ENCODE data around the gene INPP4A.

INPP4A gene

DNA sequence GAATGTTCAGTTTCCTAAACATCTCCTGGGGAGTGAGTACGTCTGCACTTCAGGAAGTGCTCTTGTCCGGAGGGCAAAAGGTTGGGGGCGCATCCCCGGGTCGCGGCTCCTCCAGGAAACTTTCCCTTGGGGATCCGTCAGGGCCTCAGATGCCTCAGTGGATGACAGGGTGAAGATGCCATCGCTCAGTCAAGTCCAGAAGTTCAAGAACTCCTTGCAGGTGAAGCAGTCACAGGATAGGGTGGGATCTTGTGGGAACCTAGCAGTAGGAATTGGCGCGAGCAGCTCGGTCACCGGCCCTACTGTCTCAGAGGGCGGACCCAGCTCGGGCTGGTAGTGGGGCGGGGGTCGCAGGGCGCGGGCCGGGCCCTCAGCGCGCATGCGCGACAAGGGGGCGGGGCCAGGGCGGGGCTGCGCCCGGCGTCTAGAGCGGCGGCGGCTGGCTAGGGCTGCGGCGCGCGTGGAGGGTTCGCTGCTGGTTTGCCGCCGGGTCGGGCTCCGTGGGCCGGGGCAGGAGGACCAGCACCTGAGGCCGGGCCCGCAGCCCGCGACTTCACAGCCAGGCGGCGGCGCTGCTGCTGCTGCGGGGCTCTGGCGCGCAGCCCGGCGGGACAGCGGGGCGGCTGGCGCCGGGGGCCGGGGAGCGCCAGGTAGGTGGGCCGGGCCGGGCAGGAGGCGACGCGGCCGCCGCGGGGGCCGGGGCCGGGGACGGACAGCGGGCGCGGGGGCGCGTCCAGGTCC lies at the start of gene INPP4A:
Gene INPP4A, plus strand, starts transcription at position 423 of the 741 bp plus-strand sequence. CDS start 75,191 bp downstream, outside the sequence.
- in situ Hi-C loops (cut with MboI; ENCODE audit: low sequenced_read_pairs): no loop called here

DNA sequence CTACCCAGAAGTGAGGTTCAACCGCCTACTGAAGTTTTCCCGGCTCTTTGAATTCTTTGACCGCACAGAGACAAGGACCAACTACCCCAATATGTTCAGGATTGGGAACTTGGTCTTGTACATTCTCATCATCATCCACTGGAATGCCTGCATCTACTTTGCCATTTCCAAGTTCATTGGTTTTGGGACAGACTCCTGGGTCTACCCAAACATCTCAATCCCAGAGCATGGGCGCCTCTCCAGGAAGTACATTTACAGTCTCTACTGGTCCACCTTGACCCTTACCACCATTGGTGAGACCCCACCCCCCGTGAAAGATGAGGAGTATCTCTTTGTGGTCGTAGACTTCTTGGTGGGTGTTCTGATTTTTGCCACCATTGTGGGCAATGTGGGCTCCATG lies 48.7 kb upstream of the INPP4A start:
- in situ Hi-C loops (cut with MboI; ENCODE audit: low sequenced_read_pairs): loop anchor here (25.0 kb wide), 2 partner anchors 584 to 684 kb away; partner anchors contain the start of gene ZAP70

GRCh38 chr2:98396745-98397355 lies 47.8 kb upstream of the INPP4A start:
- in situ Hi-C loops (cut with MboI; ENCODE audit: low sequenced_read_pairs): loop anchor here (25.0 kb wide), 2 partner anchors 585 to 685 kb away; partner anchors contain the start of gene ZAP70

DNA sequence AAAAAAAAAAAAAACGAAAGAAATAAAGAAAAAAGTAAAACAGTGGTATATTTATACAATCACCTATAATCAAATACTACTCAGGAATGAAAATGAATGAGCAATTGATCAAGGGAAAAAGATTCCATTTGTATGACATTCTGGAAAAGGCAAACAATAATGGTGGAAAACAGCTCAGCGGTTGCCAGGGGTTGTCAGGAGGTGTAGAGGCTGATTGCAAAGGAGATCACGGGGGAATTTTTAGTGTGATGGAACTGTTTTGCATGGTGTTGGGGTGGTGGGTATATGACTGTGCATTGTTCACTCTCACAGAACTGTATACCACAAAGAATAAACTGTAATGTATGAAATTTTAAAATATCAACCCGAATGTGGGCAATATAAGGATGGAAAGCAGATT lies 45.5 kb upstream of the INPP4A start:
- in situ Hi-C loops (cut with MboI; ENCODE audit: low sequenced_read_pairs): loop anchor here (25.0 kb wide), 2 partner anchors 587 to 687 kb away; partner anchors contain the start of gene ZAP70

GRCh38 chr2:98403878-98404277 lies 40.8 kb upstream of the INPP4A start:
- in situ Hi-C loops (cut with MboI; ENCODE audit: low sequenced_read_pairs): loop anchor here (25.0 kb wide), 1 partner anchor 658 kb away; no protein-coding TSS in a partner anchor

GRCh38 chr2:98404556-98405250 lies 40.0 kb upstream of the INPP4A start:
- in situ Hi-C loops (cut with MboI; ENCODE audit: low sequenced_read_pairs): loop anchor here (25.0 kb wide), 1 partner anchor 658 kb away; no protein-coding TSS in a partner anchor

DNA sequence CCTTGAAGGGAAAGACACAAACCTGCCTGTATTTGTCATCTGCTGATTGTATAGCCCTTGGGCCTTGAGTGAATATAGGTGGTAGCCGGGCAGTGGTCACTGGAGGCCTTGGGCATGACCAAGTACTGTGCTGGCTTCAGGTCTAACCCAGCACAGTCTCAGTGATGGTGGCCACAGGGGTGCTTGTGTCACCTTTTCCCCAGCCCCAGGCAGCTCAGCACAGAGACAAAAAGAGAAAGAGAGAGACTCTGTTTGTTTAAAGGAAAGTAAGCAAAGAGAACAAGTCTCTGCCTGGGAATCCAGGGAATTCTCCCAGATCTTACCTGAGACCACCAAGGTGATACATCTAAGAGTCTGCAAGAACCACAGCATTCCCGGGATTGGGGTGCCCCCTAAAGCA lies 39.4 kb upstream of the INPP4A start:
- in situ Hi-C loops (cut with MboI; ENCODE audit: low sequenced_read_pairs): loop anchor here (25.0 kb wide), 1 partner anchor 657 kb away; no protein-coding TSS in a partner anchor

DNA sequence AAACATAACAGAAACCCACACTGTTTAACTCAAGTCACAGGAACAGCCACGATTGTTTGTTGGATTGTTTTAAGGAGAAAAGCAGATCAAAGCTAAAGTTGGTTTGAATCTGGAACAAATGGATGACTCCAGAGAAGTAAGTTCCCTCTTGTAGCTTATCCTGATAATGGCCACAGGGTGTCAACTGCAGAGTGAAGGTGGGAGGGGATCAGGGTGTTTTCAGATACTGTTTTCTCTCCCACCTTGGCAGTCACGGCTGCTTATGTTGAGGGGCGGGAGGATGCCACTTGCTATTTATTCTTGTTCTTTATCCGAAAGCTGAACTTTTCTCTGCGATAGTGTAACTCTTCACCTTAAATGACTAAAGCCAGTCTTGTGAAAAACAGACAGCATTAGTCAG lies 36.5 kb upstream of the INPP4A start:
- in situ Hi-C loops (cut with MboI; ENCODE audit: low sequenced_read_pairs): loop anchor here (25.0 kb wide), 1 partner anchor 654 kb away; no protein-coding TSS in a partner anchor

GRCh38 chr2:98412751-98413458 lies 31.8 kb upstream of the INPP4A start:
- in situ Hi-C loops (cut with MboI; ENCODE audit: low sequenced_read_pairs): loop anchor here (10.0 to 25.0 kb wide), 2 partner anchors 102 to 649 kb away; no protein-coding TSS in a partner anchor

- in situ Hi-C loops (cut with MboI; ENCODE audit: low sequenced_read_pairs): loop anchor here (10.0 to 25.0 kb wide), 2 partner anchors 101 to 648 kb away; no protein-coding TSS in a partner anchor
These were observed 30.4 kb upstream of the INPP4A start for GRCh38 chr2:98414246-98414645.

DNA sequence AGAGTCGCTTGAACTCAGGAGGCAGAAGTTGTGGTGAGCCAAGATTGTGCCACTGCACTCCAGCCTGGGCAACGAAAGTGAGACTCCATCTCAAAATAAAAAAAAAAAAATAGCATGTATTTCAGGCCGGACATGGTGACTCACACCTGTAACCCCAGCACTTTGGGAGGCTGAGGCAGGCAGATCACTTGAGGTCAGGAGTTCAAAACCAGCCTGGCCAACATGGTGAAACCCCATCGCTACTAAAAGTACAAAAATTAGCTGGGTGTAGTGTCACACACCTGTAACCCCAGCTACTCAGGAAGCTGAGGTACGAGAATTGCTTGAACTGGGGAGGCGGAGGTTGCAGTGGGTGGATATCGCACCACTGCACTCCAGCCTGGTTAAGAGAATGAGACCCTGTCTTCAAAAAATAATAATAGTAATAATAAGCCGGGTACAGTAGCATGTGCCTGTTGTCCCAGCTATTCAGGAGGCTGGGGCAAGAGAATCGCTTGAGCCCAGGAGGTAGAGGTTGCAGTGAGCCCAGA lies 28.9 kb upstream of the INPP4A start:
- in situ Hi-C loops (cut with MboI; ENCODE audit: low sequenced_read_pairs): loop anchor here (10.0 to 25.0 kb wide), 2 partner anchors 99 to 647 kb away; no protein-coding TSS in a partner anchor

GRCh38 chr2:98416383-98417159 lies 28.1 kb upstream of the INPP4A start:
- in situ Hi-C loops (cut with MboI; ENCODE audit: low sequenced_read_pairs): loop anchor here (10.0 to 25.0 kb wide), 2 partner anchors 98 to 646 kb away; no protein-coding TSS in a partner anchor

DNA sequence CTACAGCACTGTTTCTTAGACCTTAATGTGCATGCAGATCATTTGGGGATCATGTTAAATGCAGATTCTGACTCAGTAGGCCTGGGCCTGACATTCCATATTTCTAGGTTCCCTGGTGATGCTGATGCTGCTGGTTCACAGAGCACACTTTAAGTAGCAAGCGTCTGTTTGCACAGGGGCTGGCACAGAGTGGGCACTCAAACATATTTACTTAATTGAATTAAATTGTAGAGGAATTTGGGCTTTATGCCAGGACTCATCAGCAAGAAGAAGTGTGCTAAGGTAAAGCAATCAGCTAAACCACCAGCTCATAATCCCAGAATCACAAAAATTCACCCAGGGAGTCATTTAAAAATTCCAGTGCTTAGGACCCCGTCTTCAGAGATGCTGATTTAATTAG lies 25.1 kb upstream of the INPP4A start:
- in situ Hi-C loops (cut with MboI; ENCODE audit: low sequenced_read_pairs): loop anchor here (10.0 to 25.0 kb wide), 2 partner anchors 95 to 643 kb away; no protein-coding TSS in a partner anchor

DNA sequence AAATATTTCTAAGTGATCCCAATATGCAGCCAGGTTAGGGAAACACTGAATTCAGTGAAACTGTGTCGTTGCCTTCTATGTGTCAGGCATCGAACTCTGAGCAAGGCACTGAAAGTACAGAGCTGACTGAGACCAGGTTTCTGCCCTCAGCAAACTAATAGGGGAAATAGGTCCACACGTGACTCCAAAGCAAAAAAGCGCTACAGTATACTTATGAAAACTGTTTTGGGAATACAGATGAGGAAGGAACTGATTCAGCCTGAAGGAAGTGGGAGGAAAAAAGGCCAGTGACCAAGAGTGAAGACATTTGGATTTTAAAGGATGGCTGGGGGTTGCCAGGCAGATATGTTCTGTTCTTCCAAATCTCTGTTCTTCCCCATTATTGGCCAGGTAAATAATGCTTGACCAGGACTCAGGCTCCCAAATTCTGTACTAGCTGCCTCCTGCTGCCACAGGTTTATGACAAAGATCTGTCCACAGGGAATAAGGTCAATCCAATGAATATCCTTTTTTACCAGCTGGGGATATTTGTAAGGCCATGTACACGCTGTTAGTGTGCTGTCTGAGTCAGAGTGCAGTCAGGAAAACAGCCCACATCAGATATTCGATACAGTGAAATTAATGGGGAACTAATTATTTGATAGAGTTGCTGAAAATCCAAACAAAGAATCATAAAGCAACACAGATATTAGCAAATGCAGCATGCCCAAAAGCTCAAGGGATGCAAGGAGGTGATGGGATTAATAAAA lies 24.5 kb upstream of the INPP4A start:
- in situ Hi-C loops (cut with MboI; ENCODE audit: low sequenced_read_pairs): loop anchor here (10.0 to 25.0 kb wide), 2 partner anchors 95 to 642 kb away; no protein-coding TSS in a partner anchor

GRCh38 chr2:98422449-98422848 lies 22.2 kb upstream of the INPP4A start:
- in situ Hi-C loops (cut with MboI; ENCODE audit: low sequenced_read_pairs): loop anchor here (25.0 kb wide), 1 partner anchor 640 kb away; no protein-coding TSS in a partner anchor

DNA sequence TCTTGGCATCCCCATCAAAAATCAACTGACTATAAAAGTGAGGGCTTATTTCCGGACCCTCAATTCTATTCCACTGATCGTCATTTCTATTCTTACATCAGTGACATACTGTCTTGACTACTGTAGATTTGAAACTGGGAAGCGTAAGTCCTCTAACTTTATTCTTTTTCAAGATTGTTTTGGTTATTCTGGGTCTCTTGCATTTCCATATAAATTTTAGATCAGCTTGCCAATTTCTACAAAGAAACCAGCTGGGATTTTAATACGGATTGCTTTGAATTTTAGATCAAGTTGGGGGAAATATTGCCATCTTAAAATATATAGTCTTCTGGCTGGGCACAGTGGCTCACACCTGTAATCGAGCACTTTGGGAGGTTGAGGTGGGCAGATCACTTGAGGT lies 17.9 kb upstream of the INPP4A start:
- in situ Hi-C loops (cut with MboI; ENCODE audit: low sequenced_read_pairs): no loop called here

DNA sequence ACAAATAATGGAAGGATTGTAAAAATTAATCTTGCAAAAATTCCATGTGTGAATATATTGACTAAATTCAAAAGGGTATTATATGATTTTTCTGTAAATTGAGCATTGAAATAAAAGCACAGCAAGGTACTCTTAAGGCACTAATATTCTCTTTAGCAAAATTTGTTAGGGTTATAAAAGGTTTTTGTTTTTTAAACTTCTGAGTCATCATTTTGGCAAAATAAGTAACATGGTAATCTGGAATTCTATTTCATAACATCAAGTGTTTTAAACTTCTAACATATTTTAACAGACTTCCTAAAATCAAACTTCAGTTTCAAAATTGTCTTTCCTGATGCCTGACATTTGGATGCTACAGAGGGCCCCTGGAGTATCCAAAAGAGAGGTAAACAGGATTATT lies 12.5 kb upstream of the INPP4A start:
- in situ Hi-C loops (cut with MboI; ENCODE audit: low sequenced_read_pairs): no loop called here

DNA sequence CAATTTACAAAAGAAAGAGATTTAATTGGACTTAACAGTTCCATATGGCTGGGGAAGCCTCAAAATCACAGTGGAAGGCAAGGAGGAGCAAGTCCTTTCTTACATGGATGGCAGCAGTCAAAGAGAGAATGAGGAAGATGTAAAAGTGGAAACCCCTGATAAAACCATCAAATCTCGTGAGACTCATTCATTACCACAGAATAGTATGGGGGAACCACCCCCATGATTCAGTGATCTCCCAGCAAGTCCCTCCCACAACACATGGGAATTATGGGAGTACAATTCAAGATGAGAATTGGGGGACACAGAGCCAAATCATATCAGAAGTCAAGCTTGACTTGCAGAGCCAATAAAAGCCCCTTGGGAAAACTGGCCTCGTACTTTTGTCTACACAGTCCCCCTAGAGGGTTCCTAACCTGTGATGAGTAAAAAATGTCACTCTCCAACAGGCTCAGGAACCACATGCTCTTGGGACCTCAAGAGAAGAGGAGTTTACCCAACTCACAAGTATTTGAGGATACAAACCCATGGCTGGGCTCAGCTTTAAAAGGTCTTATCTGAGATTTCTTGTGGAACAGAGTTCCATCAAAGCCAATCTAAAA lies 11.2 kb upstream of the INPP4A start:
- in situ Hi-C loops (cut with MboI; ENCODE audit: low sequenced_read_pairs): no loop called here

All from HL-60/S4 (cell line).